ENCODE measurements around the gene ATP2A1. TPM values are rescaled to one million over a fixed set of nuclear protein-coding genes. Genes with fewer than 3 reads are reported as not detected.

The ATP2A1 gene
- total and polyA plus RNA-seq, 2 of the 13 experiments (the other 11 are each of a cell fraction or from before 2014, with no cell fraction given) = 3.2 to 12.5 TPM

DNA sequence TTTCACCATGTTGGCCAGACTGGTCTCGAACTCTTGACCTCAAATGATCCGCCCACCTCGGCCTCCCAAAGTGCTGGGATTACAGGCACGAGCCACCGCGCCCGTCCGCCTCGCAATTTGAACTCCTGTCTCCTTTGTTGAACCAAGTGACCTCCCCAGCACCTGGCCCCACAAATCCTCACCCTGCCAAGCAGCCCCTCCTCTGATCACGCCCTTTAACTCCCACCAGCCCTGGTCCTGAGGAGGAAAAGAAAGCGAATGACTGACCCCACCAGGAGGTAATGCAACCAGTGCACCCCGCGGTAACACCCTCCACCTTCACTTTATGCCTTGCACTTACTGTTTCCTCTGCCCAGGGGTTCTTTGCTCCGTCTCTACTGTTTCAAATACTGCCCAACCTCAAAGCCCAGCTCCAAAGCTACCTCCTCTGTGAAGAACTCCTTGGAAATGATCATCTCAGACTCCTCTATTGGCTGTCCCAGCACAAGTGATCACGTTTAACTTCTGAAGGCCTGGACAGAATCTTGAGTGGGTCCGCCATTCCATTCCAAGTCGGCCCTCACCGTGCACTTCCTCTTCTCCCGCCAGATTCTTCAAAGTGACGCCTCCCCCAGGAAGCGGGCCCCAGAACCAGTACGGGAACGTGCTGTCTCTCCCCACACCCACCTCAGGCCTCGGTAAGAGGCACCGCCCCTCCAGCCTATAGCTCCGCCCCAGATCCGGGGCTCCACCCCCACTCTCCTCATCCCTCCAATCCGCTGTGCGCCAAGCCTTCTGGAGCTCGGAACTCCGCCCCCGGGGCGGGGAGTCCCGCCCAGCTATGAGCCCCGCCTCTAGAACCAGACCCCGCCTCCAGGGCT, 57.9 kb downstream of the ATP2A1 start (continued):
- TF ChIP-seq, protein P1, sequence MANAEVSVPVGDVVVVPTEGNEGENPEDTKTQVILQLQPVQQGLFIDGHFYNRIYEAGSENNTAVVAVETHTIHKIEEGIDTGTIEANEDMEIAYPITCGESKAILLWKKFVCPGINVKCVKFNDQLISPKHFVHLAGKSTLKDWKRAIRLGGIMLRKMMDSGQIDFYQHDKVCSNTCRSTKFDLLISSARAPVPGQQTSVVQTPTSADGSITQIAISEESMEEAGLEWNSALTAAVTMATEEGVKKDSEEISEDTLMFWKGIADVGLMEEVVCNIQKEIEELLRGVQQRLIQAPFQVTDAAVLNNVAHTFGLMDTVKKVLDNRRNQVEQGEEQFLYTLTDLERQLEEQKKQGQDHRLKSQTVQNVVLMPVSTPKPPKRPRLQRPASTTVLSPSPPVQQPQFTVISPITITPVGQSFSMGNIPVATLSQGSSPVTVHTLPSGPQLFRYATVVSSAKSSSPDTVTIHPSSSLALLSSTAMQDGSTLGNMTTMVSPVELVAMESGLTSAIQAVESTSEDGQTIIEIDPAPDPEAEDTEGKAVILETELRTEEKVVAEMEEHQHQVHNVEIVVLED (CRISPR knock-in tag; IDR thresholded peaks at IDR 0.05; ENCODE audit: borderline replicate concordance) = 0 out of 2 replicates have a peak, but pooled peaks have one; percentile 28
- TF ChIP-seq ZNF432 (CRISPR knock-in tag; IDR thresholded peaks at IDR 0.05; ENCODE audit: borderline replicate concordance) (no peak), ZNF12 (CRISPR knock-in tag; IDR thresholded peaks at IDR 0.05) (no peak), PCBP1 (IDR thresholded peaks at IDR 0.05; ENCODE audit: borderline replicate concordance, low read depth, low read length) (0 out of 2 replicates have a peak, but pooled peaks have one; percentile 41), ZNF724P (CRISPR knock-in tag; IDR thresholded peaks at IDR 0.05; ENCODE audit: borderline replicate concordance) (no peak), NAIF1 (CRISPR knock-in tag; IDR thresholded peaks at IDR 0.05; ENCODE audit: borderline replicate concordance) (peak; percentile 53; the same call in 1 of the 2 replicates), ZNF501 (CRISPR knock-in tag; IDR thresholded peaks at IDR 0.05) (peak; percentile 84), ZNF674 (CRISPR knock-in tag; IDR thresholded peaks at IDR 0.05; ENCODE audit: low read depth) (no peak), ZSCAN30 (CRISPR knock-in tag; IDR thresholded peaks at IDR 0.05) (0 out of 2 replicates have a peak, but pooled peaks have one; percentile 48), HOXA9 (CRISPR knock-in tag; IDR thresholded peaks at IDR 0.05; ENCODE audit: borderline replicate concordance) (no peak), HNF4A (CRISPR knock-in tag; IDR thresholded peaks at IDR 0.05) (no peak), RORA (CRISPR knock-in tag; IDR thresholded peaks at IDR 0.05) (no peak)
- TF ChIP-seq, protein P2, sequence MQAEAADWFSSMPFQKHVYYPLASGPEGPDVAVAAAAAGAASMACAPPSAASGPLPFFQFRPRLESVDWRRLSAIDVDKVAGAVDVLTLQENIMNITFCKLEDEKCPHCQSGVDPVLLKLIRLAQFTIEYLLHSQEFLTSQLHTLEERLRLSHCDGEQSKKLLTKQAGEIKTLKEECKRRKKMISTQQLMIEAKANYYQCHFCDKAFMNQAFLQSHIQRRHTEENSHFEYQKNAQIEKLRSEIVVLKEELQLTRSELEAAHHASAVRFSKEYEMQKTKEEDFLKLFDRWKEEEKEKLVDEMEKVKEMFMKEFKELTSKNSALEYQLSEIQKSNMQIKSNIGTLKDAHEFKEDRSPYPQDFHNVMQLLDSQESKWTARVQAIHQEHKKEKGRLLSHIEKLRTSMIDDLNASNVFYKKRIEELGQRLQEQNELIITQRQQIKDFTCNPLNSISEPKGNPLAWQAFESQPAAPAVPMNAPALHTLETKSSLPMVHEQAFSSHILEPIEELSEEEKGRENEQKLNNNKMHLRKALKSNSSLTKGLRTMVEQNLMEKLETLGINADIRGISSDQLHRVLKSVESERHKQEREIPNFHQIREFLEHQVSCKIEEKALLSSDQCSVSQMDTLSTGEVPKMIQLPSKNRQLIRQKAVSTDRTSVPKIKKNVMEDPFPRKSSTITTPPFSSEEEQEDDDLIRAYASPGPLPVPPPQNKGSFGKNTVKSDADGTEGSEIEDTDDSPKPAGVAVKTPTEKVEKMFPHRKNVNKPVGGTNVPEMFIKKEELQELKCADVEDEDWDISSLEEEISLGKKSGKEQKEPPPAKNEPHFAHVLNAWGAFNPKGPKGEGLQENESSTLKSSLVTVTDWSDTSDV (CRISPR knock-in tag; IDR thresholded peaks at IDR 0.05) = no peak
- TF ChIP-seq, protein P3, sequence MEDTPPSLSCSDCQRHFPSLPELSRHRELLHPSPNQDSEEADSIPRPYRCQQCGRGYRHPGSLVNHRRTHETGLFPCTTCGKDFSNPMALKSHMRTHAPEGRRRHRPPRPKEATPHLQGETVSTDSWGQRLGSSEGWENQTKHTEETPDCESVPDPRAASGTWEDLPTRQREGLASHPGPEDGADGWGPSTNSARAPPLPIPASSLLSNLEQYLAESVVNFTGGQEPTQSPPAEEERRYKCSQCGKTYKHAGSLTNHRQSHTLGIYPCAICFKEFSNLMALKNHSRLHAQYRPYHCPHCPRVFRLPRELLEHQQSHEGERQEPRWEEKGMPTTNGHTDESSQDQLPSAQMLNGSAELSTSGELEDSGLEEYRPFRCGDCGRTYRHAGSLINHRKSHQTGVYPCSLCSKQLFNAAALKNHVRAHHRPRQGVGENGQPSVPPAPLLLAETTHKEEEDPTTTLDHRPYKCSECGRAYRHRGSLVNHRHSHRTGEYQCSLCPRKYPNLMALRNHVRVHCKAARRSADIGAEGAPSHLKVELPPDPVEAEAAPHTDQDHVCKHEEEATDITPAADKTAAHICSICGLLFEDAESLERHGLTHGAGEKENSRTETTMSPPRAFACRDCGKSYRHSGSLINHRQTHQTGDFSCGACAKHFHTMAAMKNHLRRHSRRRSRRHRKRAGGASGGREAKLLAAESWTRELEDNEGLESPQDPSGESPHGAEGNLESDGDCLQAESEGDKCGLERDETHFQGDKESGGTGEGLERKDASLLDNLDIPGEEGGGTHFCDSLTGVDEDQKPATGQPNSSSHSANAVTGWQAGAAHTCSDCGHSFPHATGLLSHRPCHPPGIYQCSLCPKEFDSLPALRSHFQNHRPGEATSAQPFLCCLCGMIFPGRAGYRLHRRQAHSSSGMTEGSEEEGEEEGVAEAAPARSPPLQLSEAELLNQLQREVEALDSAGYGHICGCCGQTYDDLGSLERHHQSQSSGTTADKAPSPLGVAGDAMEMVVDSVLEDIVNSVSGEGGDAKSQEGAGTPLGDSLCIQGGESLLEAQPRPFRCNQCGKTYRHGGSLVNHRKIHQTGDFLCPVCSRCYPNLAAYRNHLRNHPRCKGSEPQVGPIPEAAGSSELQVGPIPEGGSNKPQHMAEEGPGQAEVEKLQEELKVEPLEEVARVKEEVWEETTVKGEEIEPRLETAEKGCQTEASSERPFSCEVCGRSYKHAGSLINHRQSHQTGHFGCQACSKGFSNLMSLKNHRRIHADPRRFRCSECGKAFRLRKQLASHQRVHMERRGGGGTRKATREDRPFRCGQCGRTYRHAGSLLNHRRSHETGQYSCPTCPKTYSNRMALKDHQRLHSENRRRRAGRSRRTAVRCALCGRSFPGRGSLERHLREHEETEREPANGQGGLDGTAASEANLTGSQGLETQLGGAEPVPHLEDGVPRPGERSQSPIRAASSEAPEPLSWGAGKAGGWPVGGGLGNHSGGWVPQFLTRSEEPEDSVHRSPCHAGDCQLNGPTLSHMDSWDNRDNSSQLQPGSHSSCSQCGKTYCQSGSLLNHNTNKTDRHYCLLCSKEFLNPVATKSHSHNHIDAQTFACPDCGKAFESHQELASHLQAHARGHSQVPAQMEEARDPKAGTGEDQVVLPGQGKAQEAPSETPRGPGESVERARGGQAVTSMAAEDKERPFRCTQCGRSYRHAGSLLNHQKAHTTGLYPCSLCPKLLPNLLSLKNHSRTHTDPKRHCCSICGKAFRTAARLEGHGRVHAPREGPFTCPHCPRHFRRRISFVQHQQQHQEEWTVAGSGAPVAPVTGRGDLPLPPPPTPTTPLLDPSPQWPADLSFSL (CRISPR knock-in tag; IDR thresholded peaks at IDR 0.05) = no peak
- TF ChIP-seq, protein P4, sequence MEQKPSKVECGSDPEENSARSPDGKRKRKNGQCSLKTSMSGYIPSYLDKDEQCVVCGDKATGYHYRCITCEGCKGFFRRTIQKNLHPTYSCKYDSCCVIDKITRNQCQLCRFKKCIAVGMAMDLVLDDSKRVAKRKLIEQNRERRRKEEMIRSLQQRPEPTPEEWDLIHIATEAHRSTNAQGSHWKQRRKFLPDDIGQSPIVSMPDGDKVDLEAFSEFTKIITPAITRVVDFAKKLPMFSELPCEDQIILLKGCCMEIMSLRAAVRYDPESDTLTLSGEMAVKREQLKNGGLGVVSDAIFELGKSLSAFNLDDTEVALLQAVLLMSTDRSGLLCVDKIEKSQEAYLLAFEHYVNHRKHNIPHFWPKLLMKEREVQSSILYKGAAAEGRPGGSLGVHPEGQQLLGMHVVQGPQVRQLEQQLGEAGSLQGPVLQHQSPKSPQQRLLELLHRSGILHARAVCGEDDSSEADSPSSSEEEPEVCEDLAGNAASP (CRISPR knock-in tag; IDR thresholded peaks at IDR 0.05; ENCODE audit: borderline replicate concordance) = no peak

All from HepG2 (cell line).